HEK293 (cell line): Measurements from ENCODE around the gene OGDHL.

Experiments used
- CTCF ChIP-seq: fragments of 450-650 bp; formaldehyde crosslinking; IDR thresholded peaks from 2 replicates; pipeline ENCODE4 v1.5.1; 2016; ENCODE audit warnings: missing biosample characterization, missing genetic modification characterization
- KLF10 ChIP-seq: fragments of 450-650 bp; IDR thresholded peaks from 2 replicates; pipeline ENCODE4 v1.5.1; 2018; ENCODE audit warnings: missing biosample characterization, mild to moderate bottlenecking, missing genetic modification characterization
- PRDM10 ChIP-seq: fragments of 450-650 bp; formaldehyde crosslinking; IDR thresholded peaks from 2 replicates; pipeline ENCODE4 v1.5.1; 2016; ENCODE audit warnings: missing biosample characterization, missing genetic modification characterization
- SCRT1 ChIP-seq: fragments of 450-650 bp; formaldehyde crosslinking; IDR thresholded peaks from 2 replicates; pipeline ENCODE4 v1.5.1; 2016; ENCODE audit warnings: missing biosample characterization, missing genetic modification characterization, borderline replicate concordance
- SETDB1 ChIP-seq: IDR thresholded peaks from one replicate; pipeline ENCODE4 v1.6.1; 2017; ENCODE audit warnings: mild to moderate bottlenecking, low read length, moderate library complexity, mixed read lengths; ENCODE audit not compliant: insufficient read length
- TSHZ1 ChIP-seq: fragments of 450-650 bp; formaldehyde crosslinking; IDR thresholded peaks from 2 replicates; pipeline ENCODE4 v1.5.1; 2016; ENCODE audit warnings: missing biosample characterization, missing genetic modification characterization, borderline replicate concordance
- YY2 ChIP-seq: fragments of 450-650 bp; formaldehyde crosslinking; IDR thresholded peaks from 2 replicates; pipeline ENCODE4 v1.5.1; 2016; ENCODE audit warnings: missing biosample characterization, missing genetic modification characterization
- ZNF138 ChIP-seq: fragments of 450-650 bp; formaldehyde crosslinking; IDR thresholded peaks from 2 replicates; pipeline ENCODE4 v1.5.1; 2016; ENCODE audit warnings: missing biosample characterization, missing genetic modification characterization, borderline replicate concordance
- ZNF433 ChIP-seq: fragments of 450-650 bp; formaldehyde crosslinking; IDR thresholded peaks from 2 replicates; pipeline ENCODE4 v1.5.1; 2016; ENCODE audit warnings: missing biosample characterization, missing genetic modification characterization, low read depth
- ZNF837 ChIP-seq: fragments of 450-650 bp; formaldehyde crosslinking; IDR thresholded peaks from 2 replicates; pipeline ENCODE4 v1.5.1; 2016; ENCODE audit warnings: missing biosample characterization, missing genetic modification characterization
- TF ChIP-seq, protein P1 (sequence below): fragments of 450-650 bp; formaldehyde crosslinking; IDR thresholded peaks from 2 replicates; pipeline ENCODE4 v1.5.1; 2017; ENCODE audit warnings: missing biosample characterization, missing genetic modification characterization

- TF ChIP-seq ZNF138 (tag by site-specific recombination) = no peak
- no peak for TF ChIP-seq SCRT1 (tag by site-specific recombination)
- TF ChIP-seq PRDM10 (tag by site-specific recombination) = no peak
- no peak for TF ChIP-seq ZNF433 (tag by site-specific recombination)
- no peak for TF ChIP-seq CTCF (tag by site-specific recombination)
- TF ChIP-seq ZNF837 (tag by site-specific recombination) = no peak
- TF ChIP-seq, protein P1, sequence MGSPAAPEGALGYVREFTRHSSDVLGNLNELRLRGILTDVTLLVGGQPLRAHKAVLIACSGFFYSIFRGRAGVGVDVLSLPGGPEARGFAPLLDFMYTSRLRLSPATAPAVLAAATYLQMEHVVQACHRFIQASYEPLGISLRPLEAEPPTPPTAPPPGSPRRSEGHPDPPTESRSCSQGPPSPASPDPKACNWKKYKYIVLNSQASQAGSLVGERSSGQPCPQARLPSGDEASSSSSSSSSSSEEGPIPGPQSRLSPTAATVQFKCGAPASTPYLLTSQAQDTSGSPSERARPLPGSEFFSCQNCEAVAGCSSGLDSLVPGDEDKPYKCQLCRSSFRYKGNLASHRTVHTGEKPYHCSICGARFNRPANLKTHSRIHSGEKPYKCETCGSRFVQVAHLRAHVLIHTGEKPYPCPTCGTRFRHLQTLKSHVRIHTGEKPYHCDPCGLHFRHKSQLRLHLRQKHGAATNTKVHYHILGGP = no peak
- no peak for TF ChIP-seq YY2 (tag by site-specific recombination)
- TF ChIP-seq SETDB1 = no peak
- TF ChIP-seq KLF10 (tag by site-specific recombination) = no peak
- TF ChIP-seq TSHZ1 (tag by site-specific recombination) = no peak
Observed at GRCh38 chr10:49749144-49749543, 13.0 kb downstream of the OGDHL start.
